ENCODE measurements around the gene CCDC187. TPM values are rescaled to one million over a fixed set of nuclear protein-coding genes. Genes with fewer than 3 reads are reported as not detected.

The CCDC187 gene
- total RNA-seq, 1 donor from 2014 or later: 1.4 TPM

GRCh38 chr9:136247947-136248637 lies 55.8 kb downstream of the CCDC187 start:
- Mint-ChIP-seq H3K36me3 (ENCODE audit: insufficient read depth) (no peaks in the 10 kb centered on the region), H3K9me3 (ENCODE audit: low read depth) (no peaks in the 10 kb centered on the region), H3K4me1 (ENCODE audit: low read depth) (peaks cover 17% of the 10 kb centered on the region), H3K27me3 (peaks cover 20% of the 10 kb centered on the region), H3K27ac (no peak overlapping the region), H3K4me3 (ENCODE audit: low read depth) (no peak overlapping the region)
- TF ChIP-seq, protein P1, sequence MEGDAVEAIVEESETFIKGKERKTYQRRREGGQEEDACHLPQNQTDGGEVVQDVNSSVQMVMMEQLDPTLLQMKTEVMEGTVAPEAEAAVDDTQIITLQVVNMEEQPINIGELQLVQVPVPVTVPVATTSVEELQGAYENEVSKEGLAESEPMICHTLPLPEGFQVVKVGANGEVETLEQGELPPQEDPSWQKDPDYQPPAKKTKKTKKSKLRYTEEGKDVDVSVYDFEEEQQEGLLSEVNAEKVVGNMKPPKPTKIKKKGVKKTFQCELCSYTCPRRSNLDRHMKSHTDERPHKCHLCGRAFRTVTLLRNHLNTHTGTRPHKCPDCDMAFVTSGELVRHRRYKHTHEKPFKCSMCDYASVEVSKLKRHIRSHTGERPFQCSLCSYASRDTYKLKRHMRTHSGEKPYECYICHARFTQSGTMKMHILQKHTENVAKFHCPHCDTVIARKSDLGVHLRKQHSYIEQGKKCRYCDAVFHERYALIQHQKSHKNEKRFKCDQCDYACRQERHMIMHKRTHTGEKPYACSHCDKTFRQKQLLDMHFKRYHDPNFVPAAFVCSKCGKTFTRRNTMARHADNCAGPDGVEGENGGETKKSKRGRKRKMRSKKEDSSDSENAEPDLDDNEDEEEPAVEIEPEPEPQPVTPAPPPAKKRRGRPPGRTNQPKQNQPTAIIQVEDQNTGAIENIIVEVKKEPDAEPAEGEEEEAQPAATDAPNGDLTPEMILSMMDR (IDR thresholded peaks at IDR 0.05; ENCODE audit: unreplicated experiment): no peak
- DNase-seq (ENCODE audit: low spot score, unreplicated experiment): no peak

DNA sequence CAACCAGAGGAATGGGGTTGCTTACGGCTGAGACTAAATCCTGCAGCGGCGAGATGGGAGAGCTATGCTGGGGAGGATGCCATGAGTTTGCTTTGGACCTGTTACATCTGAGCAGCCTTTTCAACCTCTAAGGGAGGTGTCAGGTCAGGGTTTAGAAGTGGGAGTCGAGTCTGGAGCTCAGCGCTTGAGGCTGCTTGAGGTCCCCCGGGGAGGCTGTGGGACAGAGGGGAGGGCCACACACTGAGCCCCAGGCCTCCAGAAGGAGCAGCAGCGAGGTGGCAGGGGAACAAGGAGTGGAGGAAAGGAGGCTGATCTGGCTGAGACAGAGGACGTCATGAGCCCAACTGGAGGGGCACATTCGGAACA lies 56.4 kb downstream of the CCDC187 start:
- peaks cover 17% of the 10 kb centered on the region for H3K4me1 Mint-ChIP-seq (ENCODE audit: low read depth)
- no peak for DNase-seq (ENCODE audit: low spot score, unreplicated experiment)
- H3K4me3 Mint-ChIP-seq (ENCODE audit: low read depth): no peak overlapping the region
- no peaks in the 10 kb centered on the region for H3K36me3 Mint-ChIP-seq (ENCODE audit: insufficient read depth)
- peaks cover 20% of the 10 kb centered on the region for H3K27me3 Mint-ChIP-seq
- TF ChIP-seq, protein P1 (IDR thresholded peaks at IDR 0.05; ENCODE audit: unreplicated experiment): no peak
- no peaks in the 10 kb centered on the region for H3K9me3 Mint-ChIP-seq (ENCODE audit: low read depth)
- peak overlapping the region; percentile 87 for H3K27ac Mint-ChIP-seq

- no peaks in the 10 kb centered on the region for H3K36me3 Mint-ChIP-seq (ENCODE audit: insufficient read depth)
- H3K4me1 Mint-ChIP-seq (ENCODE audit: low read depth): peaks cover 17% of the 10 kb centered on the region
- peaks cover 20% of the 10 kb centered on the region for H3K27me3 Mint-ChIP-seq
- peak overlapping the region; percentile 37 for H3K4me3 Mint-ChIP-seq (ENCODE audit: low read depth)
- no peak for DNase-seq (ENCODE audit: low spot score, unreplicated experiment)
- TF ChIP-seq, protein P1 (IDR thresholded peaks at IDR 0.05; ENCODE audit: unreplicated experiment): no peak
- peak overlapping the region; percentile 87 for H3K27ac Mint-ChIP-seq
- H3K9me3 Mint-ChIP-seq (ENCODE audit: low read depth): no peaks in the 10 kb centered on the region
Observed at GRCh38 chr9:136246849-136247550, 56.9 kb downstream of the CCDC187 start.

DNA sequence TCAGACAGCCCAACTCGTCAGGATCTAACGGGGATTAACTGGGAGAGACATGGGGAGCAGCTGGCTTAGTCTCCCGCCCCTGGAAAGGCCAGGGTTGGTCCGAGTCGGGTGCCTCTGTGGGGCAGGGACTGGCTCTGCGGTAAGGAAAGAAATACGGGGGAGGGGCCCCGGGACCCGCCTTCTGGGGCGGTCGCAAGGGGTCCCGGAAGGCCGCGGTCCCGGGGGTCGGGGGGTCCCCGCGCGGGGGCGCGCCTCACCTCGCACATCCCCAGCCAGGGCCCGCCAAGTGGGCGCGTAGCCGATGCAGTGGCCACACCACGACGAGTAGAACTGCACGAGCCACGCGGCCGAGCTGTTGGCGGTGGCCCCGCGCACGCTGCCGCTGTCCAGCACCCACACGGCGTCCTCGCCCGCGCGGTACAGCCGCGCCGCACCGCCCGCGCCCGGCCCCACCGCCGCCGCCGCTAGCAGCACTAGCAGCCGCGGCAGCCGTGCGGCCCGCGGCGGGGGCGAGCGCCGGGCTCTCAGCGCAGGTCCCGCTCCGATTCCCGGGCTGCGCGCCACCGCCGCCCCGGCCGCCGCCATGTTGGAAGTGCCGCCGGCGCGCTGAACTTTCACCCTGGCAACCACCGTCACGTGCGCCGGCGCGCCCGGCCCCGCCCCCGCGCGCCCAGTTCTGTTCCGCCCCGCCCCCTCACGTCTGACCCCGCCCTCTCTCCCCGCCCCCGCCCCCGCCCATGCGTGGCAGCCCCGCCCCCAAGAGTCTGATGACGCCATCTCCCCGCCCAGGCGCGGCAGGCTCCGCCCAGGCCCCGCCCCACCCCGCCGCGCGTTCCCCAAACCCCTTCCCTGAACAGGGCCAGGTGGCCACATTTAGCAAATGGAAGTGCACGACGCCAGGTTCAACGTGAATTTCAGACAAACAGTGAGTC lies 58.4 kb downstream of the CCDC187 start, which contains the start of gene QSOX2:
Gene QSOX2 (minus strand): TSS at position 594 of the 932 bp plus-strand sequence. CDS start 9 bp downstream, at position 585.
- Mint-ChIP-seq H3K9me3 (ENCODE audit: low read depth) (no peaks in the 10 kb centered on the region), H3K27me3 (peaks cover 18% of the 10 kb centered on the region), H3K4me3 (ENCODE audit: low read depth) (peak within 1 kb of the TSS; percentile 92), H3K27ac (peak within 1 kb of the TSS; percentile 82), H3K4me1 (ENCODE audit: low read depth) (peaks cover 17% of the 10 kb centered on the region), H3K36me3 (ENCODE audit: insufficient read depth) (no peaks in the 10 kb centered on the region)
- TF ChIP-seq, protein P1 (IDR thresholded peaks at IDR 0.05; ENCODE audit: unreplicated experiment): no peak
- DNase-seq (ENCODE audit: low spot score, unreplicated experiment): peak; percentile 73

- H3K4me1 Mint-ChIP-seq (ENCODE audit: low read depth): peaks cover 16% of the 10 kb centered on the region
Observed at GRCh38 chr9:136244969-136245218, 59.0 kb downstream of the CCDC187 start.

More at GRCh38 chr9:136244969-136245218, 59.0 kb downstream of the CCDC187 start:
- TF ChIP-seq, protein P1 (IDR thresholded peaks at IDR 0.05; ENCODE audit: unreplicated experiment): no peak
- peak overlapping the region; percentile 92 for H3K4me3 Mint-ChIP-seq (ENCODE audit: low read depth)
- peaks cover 13% of the 10 kb centered on the region for H3K27me3 Mint-ChIP-seq
- no peaks in the 10 kb centered on the region for H3K9me3 Mint-ChIP-seq (ENCODE audit: low read depth)
- DNase-seq (ENCODE audit: low spot score, unreplicated experiment): no peak
- H3K36me3 Mint-ChIP-seq (ENCODE audit: insufficient read depth): no peaks in the 10 kb centered on the region
- peak overlapping the region; percentile 82 for H3K27ac Mint-ChIP-seq
